ENCODE data around the gene ACAT1. TPM values are rescaled to one million over a fixed set of nuclear protein-coding genes. Genes with fewer than 3 reads are reported as not detected.
"Not testable (repeated sequence)": the region's sequence is repeated elsewhere in the genome, so short reads cannot be mapped to it uniquely, and the experiment has no call there.

The ACAT1 gene
- total RNA-seq, 2 experiments from 2014 or later: 55.8 to 63.9 TPM

DNA sequence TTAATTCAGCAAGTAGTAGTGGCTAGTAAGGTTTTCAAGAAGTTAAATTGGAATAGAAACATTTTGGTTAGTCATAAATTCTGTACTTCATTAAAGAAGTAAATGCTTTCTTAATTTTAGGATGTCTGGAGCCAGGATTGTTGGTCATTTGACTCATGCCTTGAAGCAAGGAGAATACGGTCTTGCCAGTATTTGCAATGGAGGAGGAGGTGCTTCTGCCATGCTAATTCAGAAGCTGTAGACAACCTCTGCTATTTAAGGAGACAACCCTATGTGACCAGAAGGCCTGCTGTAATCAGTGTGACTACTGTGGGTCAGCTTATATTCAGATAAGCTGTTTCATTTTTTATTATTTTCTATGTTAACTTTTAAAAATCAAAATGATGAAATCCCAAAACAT lies 25.8 kb downstream of the ACAT1 start:
- ChIA-PET POLR2A (interaction anchor here (0.7 kb wide), 1 partner anchor 54 kb away, joined by 5 read pairs; no protein-coding TSS in a partner anchor), CTCF (interaction anchor here (1.0 kb wide), 1 partner anchor 14 kb away, joined by 3 read pairs; no protein-coding TSS in a partner anchor)
- H3K36me3 Mint-ChIP-seq (ENCODE audit: low read depth): peaks cover 85% of the 10 kb centered on the region
- peaks cover 17% of the 10 kb centered on the region for H3K4me1 Mint-ChIP-seq (ENCODE audit: low read depth)
- no peaks in the 10 kb centered on the region for H3K9me3 Mint-ChIP-seq (ENCODE audit: insufficient read depth)
- DNase-seq: no peak
- no peak overlapping the region for H3K4me3 Mint-ChIP-seq
- H3K27ac Mint-ChIP-seq: no peak overlapping the region
- ATAC-seq: no peak
- H3K27me3 Mint-ChIP-seq (ENCODE audit: low read depth): no peaks in the 10 kb centered on the region

GRCh38 chr11:108148556-108148955 lies 27.2 kb downstream of the ACAT1 start:
- Mint-ChIP-seq H3K4me3 (no peak overlapping the region), H3K36me3 (ENCODE audit: low read depth) (peaks cover 78% of the 10 kb centered on the region), H3K27me3 (ENCODE audit: low read depth) (no peaks in the 10 kb centered on the region), H3K27ac (no peak overlapping the region), H3K9me3 (ENCODE audit: insufficient read depth) (no peaks in the 10 kb centered on the region), H3K4me1 (ENCODE audit: low read depth) (peaks cover 15% of the 10 kb centered on the region)
- DNase-seq: no peak
- CTCF ChIA-PET: no interaction called here
- POLR2A ChIA-PET: no interaction called here
- ATAC-seq: no peak

- ChIA-PET POLR2A (no interaction called here), CTCF (no interaction called here)
- H3K9me3 Mint-ChIP-seq (ENCODE audit: insufficient read depth): no peaks in the 10 kb centered on the region
- no peak overlapping the region for H3K4me3 Mint-ChIP-seq
- peaks cover 57% of the 10 kb centered on the region for H3K36me3 Mint-ChIP-seq (ENCODE audit: low read depth)
- ATAC-seq: no peak
- no peak overlapping the region for H3K27ac Mint-ChIP-seq
- no peaks in the 10 kb centered on the region for H3K27me3 Mint-ChIP-seq (ENCODE audit: low read depth)
- DNase-seq: no peak
- no peaks in the 10 kb centered on the region for H3K4me1 Mint-ChIP-seq (ENCODE audit: low read depth)
These were observed 33.2 kb downstream of the ACAT1 start for GRCh38 chr11:108154591-108154990.

DNA sequence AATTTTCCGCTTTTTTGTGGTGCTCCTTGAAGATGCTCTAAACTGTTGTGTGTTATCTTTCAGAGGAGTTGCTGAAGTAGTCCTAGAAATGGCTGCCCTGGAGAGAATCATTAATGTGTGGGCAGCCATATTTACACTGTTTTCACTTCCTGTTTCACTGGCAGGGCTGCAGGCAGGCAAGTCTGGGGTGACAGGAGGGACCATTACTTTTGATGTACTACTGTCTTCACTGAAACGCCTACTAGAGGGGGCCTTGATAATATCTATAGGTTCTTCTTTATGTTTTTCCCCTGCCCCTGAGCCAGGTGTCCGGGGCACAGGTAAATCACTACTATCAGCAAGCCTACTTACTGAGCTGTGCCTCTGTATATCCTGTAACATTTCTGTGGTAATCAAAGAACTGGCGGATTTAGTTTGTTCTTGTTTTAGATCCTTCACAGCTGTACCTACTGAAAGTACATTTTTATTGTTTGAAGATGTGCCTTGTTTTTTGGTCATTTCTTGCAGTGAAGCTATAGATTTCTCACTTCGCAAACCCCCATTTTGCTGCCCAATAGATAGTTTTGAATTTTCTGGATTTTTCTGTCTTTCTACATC lies 39.7 kb downstream of the ACAT1 start:
- H3K36me3 Mint-ChIP-seq (ENCODE audit: low read depth): peaks cover 46% of the 10 kb centered on the region
- DNase-seq (no peak), ATAC-seq (peak; percentile 61)
- CTCF ChIA-PET: interaction anchor here (1.4 kb wide), 1 partner anchor 14 kb away, joined by 3 read pairs; no protein-coding TSS in a partner anchor
- peak overlapping the region; percentile 70 for H3K27ac Mint-ChIP-seq
- H3K9me3 Mint-ChIP-seq (ENCODE audit: insufficient read depth): no peaks in the 10 kb centered on the region
- peaks cover 9% of the 10 kb centered on the region for H3K4me1 Mint-ChIP-seq (ENCODE audit: low read depth)
- H3K27me3 Mint-ChIP-seq (ENCODE audit: low read depth): no peaks in the 10 kb centered on the region
- H3K4me3 Mint-ChIP-seq: no peak overlapping the region
- POLR2A ChIA-PET: no interaction called here

DNA sequence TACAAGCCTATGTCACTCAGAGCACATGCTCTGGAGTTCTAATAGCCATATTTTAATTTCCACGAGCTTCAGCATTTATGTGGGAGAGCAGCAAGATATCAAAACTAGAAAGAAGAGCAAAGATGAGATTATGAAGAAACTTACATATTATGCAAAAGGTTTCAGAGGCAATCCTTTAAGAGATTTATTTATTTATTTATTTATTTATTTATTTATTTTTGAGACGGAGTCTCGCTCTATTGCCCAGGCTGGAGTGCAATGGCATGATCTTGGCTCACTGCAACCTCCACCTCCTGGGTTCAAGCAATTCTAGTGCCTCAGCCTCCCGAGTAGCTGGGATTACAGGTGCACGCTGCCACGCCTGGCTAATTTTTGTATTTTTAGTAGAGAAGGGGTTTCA lies 41.5 kb downstream of the ACAT1 start:
- H3K27me3 Mint-ChIP-seq (ENCODE audit: low read depth); H3K27ac Mint-ChIP-seq; CTCF ChIA-PET; H3K9me3 Mint-ChIP-seq (ENCODE audit: insufficient read depth); H3K4me1 Mint-ChIP-seq (ENCODE audit: low read depth); H3K4me3 Mint-ChIP-seq; POLR2A ChIA-PET; DNase-seq; ATAC-seq: not testable (repeated sequence)
- H3K36me3 Mint-ChIP-seq (ENCODE audit: low read depth): peaks cover 53% of the 10 kb centered on the region

DNA sequence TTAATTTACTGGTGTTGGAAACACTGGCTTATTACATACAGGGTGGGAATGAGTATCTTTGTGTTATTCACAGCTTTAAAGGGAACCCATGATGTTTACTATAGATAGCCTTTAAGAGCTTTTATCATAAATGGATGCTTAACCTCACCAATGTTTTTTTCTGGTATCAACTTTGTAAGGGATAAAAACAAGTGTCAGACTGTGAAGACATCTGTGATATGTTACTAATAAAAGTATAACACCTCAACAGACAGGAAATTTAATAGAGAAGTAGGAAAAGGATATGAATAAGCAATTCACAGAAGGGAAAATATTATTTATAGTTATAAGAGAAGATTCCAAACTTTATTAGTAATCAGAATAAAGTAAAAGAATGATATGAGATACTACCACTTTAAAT lies 46.3 kb downstream of the ACAT1 start:
- ATAC-seq: no peak
- ChIA-PET POLR2A (no interaction called here), CTCF (no interaction called here)
- H3K4me1 Mint-ChIP-seq (ENCODE audit: low read depth): peaks cover 17% of the 10 kb centered on the region
- H3K4me3 Mint-ChIP-seq: no peak overlapping the region
- no peaks in the 10 kb centered on the region for H3K27me3 Mint-ChIP-seq (ENCODE audit: low read depth)
- no peak overlapping the region for H3K27ac Mint-ChIP-seq
- no peaks in the 10 kb centered on the region for H3K9me3 Mint-ChIP-seq (ENCODE audit: insufficient read depth)
- DNase-seq: no peak
- peaks cover 51% of the 10 kb centered on the region for H3K36me3 Mint-ChIP-seq (ENCODE audit: low read depth)

GRCh38 chr11:108170184-108170583 lies 48.8 kb downstream of the ACAT1 start:
- CTCF ChIA-PET: interaction anchor here (1.3 kb wide), 1 partner anchor 32 kb away, joined by 3 read pairs; no protein-coding TSS in a partner anchor
- H3K4me1 Mint-ChIP-seq (ENCODE audit: low read depth): peaks cover 17% of the 10 kb centered on the region
- POLR2A ChIA-PET: no interaction called here
- no peaks in the 10 kb centered on the region for H3K27me3 Mint-ChIP-seq (ENCODE audit: low read depth)
- no peak overlapping the region for H3K4me3 Mint-ChIP-seq
- no peak for DNase-seq
- no peak for ATAC-seq
- no peaks in the 10 kb centered on the region for H3K9me3 Mint-ChIP-seq (ENCODE audit: insufficient read depth)
- H3K36me3 Mint-ChIP-seq (ENCODE audit: low read depth): peaks cover 66% of the 10 kb centered on the region
- H3K27ac Mint-ChIP-seq: peak overlapping the region; percentile 78

DNA sequence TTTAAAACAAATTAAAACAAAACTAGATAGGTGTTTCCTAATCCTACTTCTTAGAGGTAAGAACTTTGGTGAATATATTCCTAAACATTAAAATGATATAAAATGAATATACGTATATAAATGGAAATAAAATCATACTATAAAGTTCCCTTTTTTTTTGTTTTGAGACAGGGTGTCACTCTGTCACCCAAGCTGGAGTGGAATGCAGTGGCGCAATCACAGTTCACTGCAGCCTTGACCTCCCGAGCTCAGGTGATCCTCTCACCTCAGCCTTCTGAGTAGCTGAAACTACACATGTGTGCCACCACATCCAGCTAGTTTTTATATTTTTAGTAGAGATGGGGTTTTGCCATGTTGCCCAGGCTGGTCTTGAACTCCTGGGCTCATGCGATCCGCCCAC lies 56.2 kb downstream of the ACAT1 start:
- no peaks in the 10 kb centered on the region for H3K4me1 Mint-ChIP-seq (ENCODE audit: low read depth)
- ChIA-PET POLR2A (no interaction called here), CTCF (no interaction called here)
- ATAC-seq (no peak), DNase-seq (no peak)
- H3K9me3 Mint-ChIP-seq (ENCODE audit: insufficient read depth): no peaks in the 10 kb centered on the region
- no peak overlapping the region for H3K4me3 Mint-ChIP-seq
- no peaks in the 10 kb centered on the region for H3K27me3 Mint-ChIP-seq (ENCODE audit: low read depth)
- no peak overlapping the region for H3K27ac Mint-ChIP-seq
- peaks cover 69% of the 10 kb centered on the region for H3K36me3 Mint-ChIP-seq (ENCODE audit: low read depth)

DNA sequence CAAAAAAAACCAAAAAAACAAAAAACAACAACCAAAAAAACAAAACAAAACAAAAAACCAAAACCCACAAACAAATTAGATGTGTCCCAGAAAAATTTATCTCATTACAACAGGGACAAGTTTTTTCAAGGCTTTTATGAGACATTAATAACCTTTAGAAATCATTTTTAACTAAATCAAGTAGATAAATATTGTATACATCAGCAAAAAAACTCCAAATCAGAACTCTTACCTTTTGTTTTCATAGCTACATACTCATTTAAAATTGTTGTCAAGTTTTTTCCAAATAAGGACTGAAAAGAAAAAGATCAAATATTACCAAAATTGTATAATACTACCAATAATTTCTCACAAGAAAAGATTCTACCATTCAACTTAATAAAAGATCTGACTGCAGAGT lies 72.4 kb downstream of the ACAT1 start:
- DNase-seq: no peak
- Mint-ChIP-seq H3K4me1 (ENCODE audit: low read depth) (peaks cover 11% of the 10 kb centered on the region), H3K36me3 (ENCODE audit: low read depth) (peaks cover 52% of the 10 kb centered on the region), H3K27me3 (ENCODE audit: low read depth) (no peaks in the 10 kb centered on the region), H3K4me3 (no peak overlapping the region), H3K27ac (peak overlapping the region; percentile 28), H3K9me3 (ENCODE audit: insufficient read depth) (no peaks in the 10 kb centered on the region)
- no peak for ATAC-seq
- CTCF ChIA-PET: interaction anchor here (0.9 to 1.7 kb wide), 2 partner anchors 13 to 29 kb away, joined by 4 to 6 read pairs; partner anchors contain the start of genes ATM and NPAT
- POLR2A ChIA-PET: no interaction called here

- Mint-ChIP-seq H3K36me3 (ENCODE audit: low read depth) (peaks cover 64% of the 10 kb centered on the region), H3K9me3 (ENCODE audit: insufficient read depth) (no peaks in the 10 kb centered on the region), H3K4me1 (ENCODE audit: low read depth) (peaks cover 36% of the 10 kb centered on the region), H3K4me3 (no peak overlapping the region), H3K27ac (no peak overlapping the region), H3K27me3 (ENCODE audit: low read depth) (no peaks in the 10 kb centered on the region)
- POLR2A ChIA-PET: no interaction called here
- CTCF ChIA-PET: no interaction called here
- no peak for ATAC-seq
- no peak for DNase-seq
These were observed 75.5 kb downstream of the ACAT1 start for GRCh38 chr11:108196901-108197300.

Other genes starting within 250 kb of the ACAT1 start
- under 1 TPM in 1 of 2 experiments, not detected in 1; 0.18 TPM for gene RAB39A, start 193.1 kb upstream of the ACAT1 start, total RNA-seq
- 10 to 100 TPM; 29.7 to 31.3 TPM for gene CUL5, start 112.7 kb upstream of the ACAT1 start, total RNA-seq
- 10 to 100 TPM; 46.7 to 57.2 TPM for gene NPAT, start 101.1 kb downstream of the ACAT1 start, total RNA-seq
- 100 to 1,000 TPM; 206 to 214 TPM for gene ATM, start 101.5 kb downstream of the ACAT1 start, total RNA-seq